Measurements from ENCODE around the gene CDH24. TPM values are rescaled to one million over a fixed set of nuclear protein-coding genes. Genes with fewer than 3 reads are reported as not detected.
A peak's percentile ranks its signal among the peaks of the same experiment; 100 is the strongest.

CDH24 gene
- total and polyA plus RNA-seq, 2 of the 13 experiments (the other 11 are each of a cell fraction or from before 2014, with no cell fraction given) = 0.69 to 0.99 TPM

- peak; percentile 83 for TF ChIP-seq ZNF331 (CRISPR knock-in tag; IDR thresholded peaks at IDR 0.05)
- TF ChIP-seq ZSCAN9 (CRISPR knock-in tag; IDR thresholded peaks at IDR 0.05; ENCODE audit: borderline replicate concordance) = no peak; the same call in 1 of the 2 replicates
- TF ChIP-seq ZNF563 (CRISPR knock-in tag; IDR thresholded peaks at IDR 0.05) = 0 out of 2 replicates have a peak, but pooled peaks have one; percentile 53
- peak; percentile 89; the same call in 1 of the 2 replicates for TF ChIP-seq ETV6 (CRISPR knock-in tag; conservative IDR thresholded peaks at IDR 0.05)
- peak; percentile 12; the same call in 1 of the 2 replicates for TF ChIP-seq HOXA5 (CRISPR knock-in tag; IDR thresholded peaks at IDR 0.05)
- TF ChIP-seq, protein P1, sequence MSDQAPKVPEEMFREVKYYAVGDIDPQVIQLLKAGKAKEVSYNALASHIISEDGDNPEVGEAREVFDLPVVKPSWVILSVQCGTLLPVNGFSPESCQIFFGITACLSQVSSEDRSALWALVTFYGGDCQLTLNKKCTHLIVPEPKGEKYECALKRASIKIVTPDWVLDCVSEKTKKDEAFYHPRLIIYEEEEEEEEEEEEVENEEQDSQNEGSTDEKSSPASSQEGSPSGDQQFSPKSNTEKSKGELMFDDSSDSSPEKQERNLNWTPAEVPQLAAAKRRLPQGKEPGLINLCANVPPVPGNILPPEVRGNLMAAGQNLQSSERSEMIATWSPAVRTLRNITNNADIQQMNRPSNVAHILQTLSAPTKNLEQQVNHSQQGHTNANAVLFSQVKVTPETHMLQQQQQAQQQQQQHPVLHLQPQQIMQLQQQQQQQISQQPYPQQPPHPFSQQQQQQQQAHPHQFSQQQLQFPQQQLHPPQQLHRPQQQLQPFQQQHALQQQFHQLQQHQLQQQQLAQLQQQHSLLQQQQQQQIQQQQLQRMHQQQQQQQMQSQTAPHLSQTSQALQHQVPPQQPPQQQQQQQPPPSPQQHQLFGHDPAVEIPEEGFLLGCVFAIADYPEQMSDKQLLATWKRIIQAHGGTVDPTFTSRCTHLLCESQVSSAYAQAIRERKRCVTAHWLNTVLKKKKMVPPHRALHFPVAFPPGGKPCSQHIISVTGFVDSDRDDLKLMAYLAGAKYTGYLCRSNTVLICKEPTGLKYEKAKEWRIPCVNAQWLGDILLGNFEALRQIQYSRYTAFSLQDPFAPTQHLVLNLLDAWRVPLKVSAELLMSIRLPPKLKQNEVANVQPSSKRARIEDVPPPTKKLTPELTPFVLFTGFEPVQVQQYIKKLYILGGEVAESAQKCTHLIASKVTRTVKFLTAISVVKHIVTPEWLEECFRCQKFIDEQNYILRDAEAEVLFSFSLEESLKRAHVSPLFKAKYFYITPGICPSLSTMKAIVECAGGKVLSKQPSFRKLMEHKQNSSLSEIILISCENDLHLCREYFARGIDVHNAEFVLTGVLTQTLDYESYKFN (CRISPR knock-in tag; conservative IDR thresholded peaks at IDR 0.05) = peak; percentile 67; the same call in 1 of the 2 replicates
- TF ChIP-seq NFE2L2 (IDR thresholded peaks at IDR 0.05; ENCODE audit: low read length) = peak; percentile 29; the same call in 1 of the 2 replicates
- peak; percentile 32; the same call in 1 of the 2 replicates for TF ChIP-seq MIER2 (CRISPR knock-in tag; IDR thresholded peaks at IDR 0.05)
- TF ChIP-seq DR1 (CRISPR knock-in tag; IDR thresholded peaks at IDR 0.05) = no peak; the same call in 1 of the 2 replicates
- TF ChIP-seq, protein P2, sequence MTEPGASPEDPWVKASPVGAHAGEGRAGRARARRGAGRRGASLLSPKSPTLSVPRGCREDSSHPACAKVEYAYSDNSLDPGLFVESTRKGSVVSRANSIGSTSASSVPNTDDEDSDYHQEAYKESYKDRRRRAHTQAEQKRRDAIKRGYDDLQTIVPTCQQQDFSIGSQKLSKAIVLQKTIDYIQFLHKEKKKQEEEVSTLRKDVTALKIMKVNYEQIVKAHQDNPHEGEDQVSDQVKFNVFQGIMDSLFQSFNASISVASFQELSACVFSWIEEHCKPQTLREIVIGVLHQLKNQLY (CRISPR knock-in tag; IDR thresholded peaks at IDR 0.05) = peak; percentile 62; the same call in 1 of the 2 replicates
- peak; percentile 62 for TF ChIP-seq NAIF1 (CRISPR knock-in tag; IDR thresholded peaks at IDR 0.05; ENCODE audit: borderline replicate concordance)
- TF ChIP-seq GATAD2A (CRISPR knock-in tag; IDR thresholded peaks at IDR 0.05) = peak; percentile 52; the same call in 1 of the 2 replicates
- peak; percentile 61; the same call in 1 of the 2 replicates for TF ChIP-seq ZFY (CRISPR knock-in tag; IDR thresholded peaks at IDR 0.05)
- peak; percentile 49; the same call in 1 of the 2 replicates for TF ChIP-seq HDAC2 (CRISPR knock-in tag; IDR thresholded peaks at IDR 0.05)
- peak; percentile 25; the same call in 1 of the 2 replicates for TF ChIP-seq ZNF446 (CRISPR knock-in tag; IDR thresholded peaks at IDR 0.05)
- TF ChIP-seq ZNF333 (CRISPR knock-in tag; IDR thresholded peaks at IDR 0.05; ENCODE audit: borderline replicate concordance) = peak; percentile 43
- TF ChIP-seq, protein P3, sequence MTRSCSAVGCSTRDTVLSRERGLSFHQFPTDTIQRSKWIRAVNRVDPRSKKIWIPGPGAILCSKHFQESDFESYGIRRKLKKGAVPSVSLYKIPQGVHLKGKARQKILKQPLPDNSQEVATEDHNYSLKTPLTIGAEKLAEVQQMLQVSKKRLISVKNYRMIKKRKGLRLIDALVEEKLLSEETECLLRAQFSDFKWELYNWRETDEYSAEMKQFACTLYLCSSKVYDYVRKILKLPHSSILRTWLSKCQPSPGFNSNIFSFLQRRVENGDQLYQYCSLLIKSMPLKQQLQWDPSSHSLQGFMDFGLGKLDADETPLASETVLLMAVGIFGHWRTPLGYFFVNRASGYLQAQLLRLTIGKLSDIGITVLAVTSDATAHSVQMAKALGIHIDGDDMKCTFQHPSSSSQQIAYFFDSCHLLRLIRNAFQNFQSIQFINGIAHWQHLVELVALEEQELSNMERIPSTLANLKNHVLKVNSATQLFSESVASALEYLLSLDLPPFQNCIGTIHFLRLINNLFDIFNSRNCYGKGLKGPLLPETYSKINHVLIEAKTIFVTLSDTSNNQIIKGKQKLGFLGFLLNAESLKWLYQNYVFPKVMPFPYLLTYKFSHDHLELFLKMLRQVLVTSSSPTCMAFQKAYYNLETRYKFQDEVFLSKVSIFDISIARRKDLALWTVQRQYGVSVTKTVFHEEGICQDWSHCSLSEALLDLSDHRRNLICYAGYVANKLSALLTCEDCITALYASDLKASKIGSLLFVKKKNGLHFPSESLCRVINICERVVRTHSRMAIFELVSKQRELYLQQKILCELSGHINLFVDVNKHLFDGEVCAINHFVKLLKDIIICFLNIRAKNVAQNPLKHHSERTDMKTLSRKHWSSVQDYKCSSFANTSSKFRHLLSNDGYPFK (CRISPR knock-in tag; IDR thresholded peaks at IDR 0.05; ENCODE audit: borderline replicate concordance) = peak; percentile 90
- TF ChIP-seq ZNF362 (CRISPR knock-in tag; IDR thresholded peaks at IDR 0.05; ENCODE audit: borderline replicate concordance) = peak; percentile 84
- no peak for TF ChIP-seq NR2F6 (IDR thresholded peaks at IDR 0.05)
- peak; percentile 49 for TF ChIP-seq NR2F6 (CRISPR knock-in tag; IDR thresholded peaks at IDR 0.05)
- TF ChIP-seq ZFX (CRISPR knock-in tag; IDR thresholded peaks at IDR 0.05; ENCODE audit: low read depth) = peak; percentile 61
These were observed 38.1 kb upstream of the CDH24 start, which contains the start of gene C14orf119 (continued) for GRCh38 chr14:23095196-23096108.
